ENCODE results near the gene GALNTL6. TPM values are rescaled to one million over a fixed set of nuclear protein-coding genes. Genes with fewer than 3 reads are reported as not detected.

The GALNTL6 gene
- total RNA-seq, 1 experiment from 2014 or later, result not detected

- Histone ChIP-seq H4K5ac (ENCODE audit: insufficient read length, low read depth, low read length) (no peak overlapping the region), H3K4ac (ENCODE audit: low read depth, low read length) (no peak overlapping the region), H2BK120ac (ENCODE audit: low read depth, low read length, poor library complexity, severe bottlenecking) (no peak overlapping the region), H3K56ac (ENCODE audit: insufficient read length, low read depth, low read length) (no peak overlapping the region), H3K79me1 (ENCODE audit: insufficient read depth, low read depth, low read length, poor library complexity, severe bottlenecking) (no peaks in the 10 kb centered on the region), H4K8ac (replicated peaks; ENCODE audit: insufficient read length, low read depth, low read length) (no peak overlapping the region), H3K4me2 (ENCODE audit: insufficient read depth, insufficient read length, low read length) (no peak overlapping the region), H3K27ac (ENCODE audit: insufficient read length, low read depth, low read length) (no peak overlapping the region), H3K18ac (ENCODE audit: insufficient read length, low read depth, low read length) (no peak overlapping the region), H3K79me2 (ENCODE audit: insufficient read depth, low read length) (no peaks in the 10 kb centered on the region), H2BK5ac (ENCODE audit: insufficient read length, low read length) (no peak overlapping the region), H3T11ph (ENCODE audit: low read length) (no peak overlapping the region), H3K9me3 (ENCODE audit: control insufficient read depth, low read depth, low read length) (no peaks in the 10 kb centered on the region), H2AFZ (ENCODE audit: low read length) (no peak overlapping the region), H2BK12ac (ENCODE audit: insufficient read length, low read depth, low read length) (no peak overlapping the region), H3K14ac (ENCODE audit: insufficient read depth, low read length) (no peak overlapping the region), H3K27me3 (ENCODE audit: insufficient read depth, low read length) (no peaks in the 10 kb centered on the region), H3K9ac (ENCODE audit: extremely low read depth, insufficient read length, low read length) (no peak overlapping the region), H4K91ac (ENCODE audit: insufficient read length, low read depth, low read length) (no peak overlapping the region), H3K4me1 (ENCODE audit: insufficient read depth, low read length) (no peaks in the 10 kb centered on the region), H2BK15ac (ENCODE audit: low read depth, low read length) (no peak overlapping the region), H2BK20ac (ENCODE audit: low read depth, low read length, poor library complexity, severe bottlenecking) (no peak overlapping the region), H2AK5ac (ENCODE audit: insufficient read length, low read length) (no peak overlapping the region), H3K23ac (ENCODE audit: insufficient read length, low read depth, low read length) (no peak overlapping the region), H4K20me1 (ENCODE audit: control insufficient read depth, insufficient read depth, insufficient read length) (no peaks in the 10 kb centered on the region), H3K23me2 (ENCODE audit: insufficient read length, low read depth, low read length, poor library complexity, severe bottlenecking) (no peaks in the 10 kb centered on the region)
- Mint-ChIP-seq H3K36me3 (ENCODE audit: insufficient read depth in 1 of 3, low read depth in 3 of 3) (no peaks in the 10 kb centered on the region), H3K9me3 (no peaks in the 10 kb centered on the region), H3K27ac (no peak overlapping the region), H3K4me1 (no peaks in the 10 kb centered on the region), H3K27me3 (ENCODE audit: low read depth) (no peaks in the 10 kb centered on the region), H3K4me3 (no peak overlapping the region)
- WGBS (ENCODE audit: extremely low coverage, insufficient read length, low lambda C conversion rate), result no CpG with 5 or more reads among the region's 2 CpGs
- TF ChIP-seq, protein P1, sequence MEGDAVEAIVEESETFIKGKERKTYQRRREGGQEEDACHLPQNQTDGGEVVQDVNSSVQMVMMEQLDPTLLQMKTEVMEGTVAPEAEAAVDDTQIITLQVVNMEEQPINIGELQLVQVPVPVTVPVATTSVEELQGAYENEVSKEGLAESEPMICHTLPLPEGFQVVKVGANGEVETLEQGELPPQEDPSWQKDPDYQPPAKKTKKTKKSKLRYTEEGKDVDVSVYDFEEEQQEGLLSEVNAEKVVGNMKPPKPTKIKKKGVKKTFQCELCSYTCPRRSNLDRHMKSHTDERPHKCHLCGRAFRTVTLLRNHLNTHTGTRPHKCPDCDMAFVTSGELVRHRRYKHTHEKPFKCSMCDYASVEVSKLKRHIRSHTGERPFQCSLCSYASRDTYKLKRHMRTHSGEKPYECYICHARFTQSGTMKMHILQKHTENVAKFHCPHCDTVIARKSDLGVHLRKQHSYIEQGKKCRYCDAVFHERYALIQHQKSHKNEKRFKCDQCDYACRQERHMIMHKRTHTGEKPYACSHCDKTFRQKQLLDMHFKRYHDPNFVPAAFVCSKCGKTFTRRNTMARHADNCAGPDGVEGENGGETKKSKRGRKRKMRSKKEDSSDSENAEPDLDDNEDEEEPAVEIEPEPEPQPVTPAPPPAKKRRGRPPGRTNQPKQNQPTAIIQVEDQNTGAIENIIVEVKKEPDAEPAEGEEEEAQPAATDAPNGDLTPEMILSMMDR (conservative IDR thresholded peaks at IDR 0.05), result no peak
- DNase-seq, result no peak
Measured at GRCh38 chr4:172142281-172142741, 329.1 kb downstream of the GALNTL6 start.
